HepG2 (cell line): Measurements from ENCODE around the gene RRBP1. TPM values are rescaled to one million over a fixed set of nuclear protein-coding genes. Genes with fewer than 3 reads are reported as not detected.

Experiments used
- ATAC-seq: fragments of 200-7000 bp; cut with Tn5 transposase; 3 replicates; pipeline ENCODE4 v1.9.1; 2020; ENCODE audit warnings: mild to moderate bottlenecking, moderate library complexity
- BruUV-seq: library from RNA; stranded (reverse); fragments of 400-500 nt; replicated peaks from 2 replicates; lab custom pipeline; 2021; lab: Mats Ljungman, UMichigan
- CTCF ChIA-PET: fragments of 300-600 bp; formaldehyde crosslinking; extraction: SDS; loops from one replicate; lab custom pipeline; 2021; ENCODE audit warnings: low total read pairs, inconsistent platforms, low intra/inter-chr PET ratio; lab: Yijun Ruan, JAX
- POLR2A ChIA-PET: fragments of 350-600 bp; sonication (Branson Sonifier 250); formaldehyde crosslinking; loops from one replicate; lab custom pipeline; 2020; ENCODE audit warnings: antibody characterized with exemption, inconsistent platforms; lab: Yijun Ruan, JAX
- DNase-seq: peaks from one replicate; pipeline ENCODE4 v3.0.0-alpha.2; 2015; ENCODE audit warnings: low spot score
- FAIRE-seq: peaks from 3 replicates; lab custom pipeline; 2011; peaks lifted over from hg19 to GRCh38; lab: Jason Lieb, UNC
- H2AFZ ChIP-seq: one replicate; pipeline ENCODE4 v1.6.1; 2011; ENCODE audit warnings: low read length, inconsistent platforms
- H3K27ac ChIP-seq: fragments of 300-600 bp; 3 replicates; pipeline ENCODE4 v1.8.0; 2011; ENCODE audit warnings: mixed run types, mild to moderate bottlenecking, mixed read lengths, low read length, inconsistent platforms; ENCODE audit not compliant: insufficient read depth; ENCODE audit errors: extremely low read length
- H3K27me3 ChIP-seq, 2 experiments: fragments of 200-600 bp in 1 of 2; 2 replicates in 1 of 2; 3 replicates in 1 of 2; pipeline versions ENCODE4 v1.6.0 to v1.8.0; 2011; ENCODE audit warnings: low read length in 2 of 2, mild to moderate bottlenecking in 2 of 2, moderate library complexity in 2 of 2, inconsistent platforms in 1 of 2; ENCODE audit not compliant: insufficient read depth in 2 of 2, control insufficient read depth in 1 of 2
- H3K36me3 ChIP-seq, 2 experiments: fragments of 200-600 bp in 1 of 2; replicated peaks in 1 of 2; 2 replicates in 1 of 2; 3 replicates in 1 of 2; pipeline versions ENCODE4 v1.5.1 to v1.8.0; 2011; ENCODE audit warnings: low read length in 2 of 2, inconsistent platforms in 1 of 2; ENCODE audit not compliant: insufficient read depth in 2 of 2, control insufficient read depth in 1 of 2
- H3K4me1 ChIP-seq: 2 replicates; pipeline ENCODE4 v1.5.1; 2012; ENCODE audit warnings: low read length, inconsistent platforms; ENCODE audit not compliant: insufficient read depth
- H3K4me2 ChIP-seq: 2 replicates; pipeline ENCODE4 v1.6.0; 2011; ENCODE audit warnings: low read depth, low read length, inconsistent platforms
- H3K4me3 ChIP-seq, 3 experiments: fragments of 200-600 bp in 1 of 3; sonication (generic), shearing (Covaris generic) in 1 of 3; replicated peaks in 1 of 3; 2 replicates each; pipeline ENCODE4 v1.5.1; 2011 to 2016; ENCODE audit warnings: low read length in 3 of 3, inconsistent platforms in 2 of 3, low read depth in 2 of 3, mild to moderate bottlenecking in 2 of 3, control low read depth in 1 of 3, mixed read lengths in 1 of 3; ENCODE audit not compliant: insufficient read depth in 1 of 3
- H3K79me2 ChIP-seq: one replicate; pipeline ENCODE4 v1.6.1; 2011; ENCODE audit warnings: low read length, inconsistent platforms; ENCODE audit not compliant: insufficient read depth
- H3K9ac ChIP-seq: 2 replicates; pipeline ENCODE4 v1.6.0; 2011; ENCODE audit warnings: mild to moderate bottlenecking, low read depth, low read length, inconsistent platforms; ENCODE audit not compliant: insufficient read depth
- H3K9me3 ChIP-seq: 2 replicates; pipeline ENCODE4 v1.5.1; 2012; ENCODE audit warnings: mild to moderate bottlenecking, low read length
- H4K20me1 ChIP-seq: 2 replicates; pipeline ENCODE4 v1.6.0; 2011; ENCODE audit warnings: inconsistent platforms, mild to moderate bottlenecking, low read length, moderate library complexity; ENCODE audit not compliant: insufficient read depth
- AGO2 ChIP-seq: fragments of 200-400 bp; formaldehyde crosslinking; optimal IDR thresholded peaks from 2 replicates; pipeline ENCODE3; 2017; ENCODE audit warnings: mild to moderate bottlenecking, low read depth, low read length, moderate library complexity
- CAMTA2 ChIP-seq: sonication (generic); formaldehyde crosslinking; IDR thresholded peaks from 2 replicates; pipeline ENCODE4 v1.4.0; 2020; ENCODE audit warnings: mild to moderate bottlenecking, missing genetic modification reagents, borderline replicate concordance
- DR1 ChIP-seq: sonication (generic); formaldehyde crosslinking; IDR thresholded peaks from 2 replicates; pipeline ENCODE4 v1.8.0; 2021; ENCODE audit warnings: mild to moderate bottlenecking, missing genetic modification reagents, inconsistent platforms
- EEA1 ChIP-seq: sonication (generic); formaldehyde crosslinking; IDR thresholded peaks from 2 replicates; pipeline ENCODE4 v1.5.1; 2020; ENCODE audit warnings: mild to moderate bottlenecking, missing genetic modification reagents, borderline replicate concordance
- HNF4G ChIP-seq, 2 experiments: sonication (generic) in 1 of 2; formaldehyde crosslinking in 1 of 2; IDR thresholded peaks; 2 replicates each; pipeline versions ENCODE4 v1.4.0 to v1.6.1; 2011 to 2020; ENCODE audit warnings: borderline replicate concordance in 2 of 2, low read depth in 2 of 2, mild to moderate bottlenecking in 2 of 2, low read length in 1 of 2, missing genetic modification reagents in 1 of 2, moderate library complexity in 1 of 2
- KLF16 ChIP-seq, 2 experiments: sonication (generic) in 1 of 2; formaldehyde crosslinking in 1 of 2; IDR thresholded peaks; 2 replicates each; pipeline versions ENCODE4 v1.6.1 to v1.8.0; 2016 to 2023; ENCODE audit warnings: missing genetic modification reagents in 2 of 2, missing compliant biosample characterization in 1 of 2
- KLF6 ChIP-seq: IDR thresholded peaks from 2 replicates; pipeline ENCODE4 v1.8.0; 2016; ENCODE audit warnings: missing biosample characterization, missing genetic modification reagents
- MAFF ChIP-seq: IDR thresholded peaks from 2 replicates; pipeline ENCODE4 v1.6.1; 2011; ENCODE audit warnings: low read depth, low read length, improper control_type of control experiment
- MATR3 ChIP-seq: sonication (generic); formaldehyde crosslinking; IDR thresholded peaks from 2 replicates; pipeline ENCODE4 v1.4.0; 2020; ENCODE audit warnings: missing genetic modification reagents
- PITX1 ChIP-seq: sonication (generic); formaldehyde crosslinking; IDR thresholded peaks from 2 replicates; pipeline ENCODE4 v1.5.1; 2020; ENCODE audit warnings: mild to moderate bottlenecking, missing genetic modification reagents
- RBM22 ChIP-seq: fragments of 200-400 bp; formaldehyde crosslinking; optimal IDR thresholded peaks from 2 replicates; pipeline ENCODE3; 2017; ENCODE audit warnings: mild to moderate bottlenecking, low read length, moderate library complexity
- REL ChIP-seq: sonication (generic); formaldehyde crosslinking; conservative IDR thresholded peaks from 2 replicates; pipeline ENCODE4 v1.8.0; 2022; ENCODE audit warnings: mild to moderate bottlenecking, missing genetic modification reagents, moderate library complexity
- RXRB ChIP-seq: IDR thresholded peaks from 2 replicates; pipeline ENCODE4 v1.6.1; 2016; ENCODE audit warnings: borderline replicate concordance, missing genetic modification reagents, missing compliant biosample characterization
- SKI ChIP-seq: fragments of 450-650 bp; IDR thresholded peaks from one replicate; pipeline ENCODE4 v1.6.1; 2018; ENCODE audit warnings: mild to moderate bottlenecking; ENCODE audit not compliant: partially characterized antibody
- SMARCC2 ChIP-seq: fragments of 450-650 bp; IDR thresholded peaks from 2 replicates; pipeline ENCODE4 v1.6.1; 2017; ENCODE audit warnings: antibody characterized with exemption, mild to moderate bottlenecking
- SRSF1 ChIP-seq: fragments of 200-400 bp; formaldehyde crosslinking; optimal IDR thresholded peaks from 2 replicates; pipeline ENCODE3; 2017; ENCODE audit warnings: mild to moderate bottlenecking, low read depth, low read length, moderate library complexity
- TFE3 ChIP-seq: IDR thresholded peaks from 2 replicates; pipeline ENCODE4 v1.6.1; 2016
- YY1 ChIP-seq: IDR thresholded peaks from 2 replicates; pipeline ENCODE4 v1.6.1; 2011; ENCODE audit warnings: low read length, low read depth, moderate library complexity, mild to moderate bottlenecking; ENCODE audit not compliant: insufficient read depth, insufficient replicate concordance
- ZNF274 ChIP-seq: sonication (generic); formaldehyde crosslinking; IDR thresholded peaks from 2 replicates; pipeline ENCODE4 v1.5.1; 2020; ENCODE audit warnings: mild to moderate bottlenecking, missing genetic modification reagents
- ZNF557 ChIP-seq: sonication (generic); formaldehyde crosslinking; IDR thresholded peaks from 2 replicates; pipeline ENCODE4 v1.4.0; 2020; ENCODE audit warnings: missing genetic modification reagents
- WGBS: methylation state at CpG from one replicate; pipeline ENCODE4 v1.1.6; 2017; ENCODE audit warnings: low lambda C conversion rate; 5-methylcytosine and 5-hydroxymethylcytosine counted together
- in situ Hi-C: cut with HindIII; loops from 2 replicates; pipeline ENCODE4 v1.10.0; 2017; ENCODE audit warnings: low pct_unique_long_range_greater_than_20kb; ENCODE audit not compliant: extremely low pct_ligation_motif_present
- intact Hi-C: fragments of 100-400 bp; cut with micrococcal nuclease; formaldehyde crosslinking; loops from one replicate; pipeline ENCODE4 v1.10.0; 2022; ENCODE audit not compliant: unreplicated experiment
- polyA plus RNA-seq, 8 experiments: library from polyadenylated mRNA; depleted of rRNA in 3 of 8; stranded (reverse) in 7 of 8; unstranded in 1 of 8; fragments of >200 nt; fragmentation: Illumina TruSeq in 4 of 8; extraction: Trizol in 4 of 8; gene quantifications; 2 replicates each; pipeline versions ENCODE4 v1.2.1 to v1.2.3, GENCODE V29; 2011 to 2016; ENCODE audit warnings: low read depth in 4 of 8, missing spikeins in 1 of 8, mixed read lengths in 1 of 8; ENCODE audit not compliant: insufficient read depth in 1 of 8
- total RNA-seq, 5 experiments: library from RNA; depleted of rRNA; stranded (reverse); fragments of >200 nt; fragmentation: Illumina TruSeq; extraction: Trizol; gene quantifications; 2 replicates each; pipeline ENCODE4 v1.2.3, GENCODE V29; 2016; ENCODE audit warnings: low read depth in 1 of 5
- TF ChIP-seq, protein P1 (sequence below): sonication (generic); formaldehyde crosslinking; IDR thresholded peaks from 2 replicates; pipeline ENCODE4 v1.4.0; 2020; ENCODE audit warnings: missing genetic modification reagents, borderline replicate concordance

The RRBP1 gene
- total and polyA plus RNA-seq, 2 of the 13 experiments (the other 11 are each of a cell fraction or from before 2014, with no cell fraction given) = 150 to 222 TPM

DNA sequence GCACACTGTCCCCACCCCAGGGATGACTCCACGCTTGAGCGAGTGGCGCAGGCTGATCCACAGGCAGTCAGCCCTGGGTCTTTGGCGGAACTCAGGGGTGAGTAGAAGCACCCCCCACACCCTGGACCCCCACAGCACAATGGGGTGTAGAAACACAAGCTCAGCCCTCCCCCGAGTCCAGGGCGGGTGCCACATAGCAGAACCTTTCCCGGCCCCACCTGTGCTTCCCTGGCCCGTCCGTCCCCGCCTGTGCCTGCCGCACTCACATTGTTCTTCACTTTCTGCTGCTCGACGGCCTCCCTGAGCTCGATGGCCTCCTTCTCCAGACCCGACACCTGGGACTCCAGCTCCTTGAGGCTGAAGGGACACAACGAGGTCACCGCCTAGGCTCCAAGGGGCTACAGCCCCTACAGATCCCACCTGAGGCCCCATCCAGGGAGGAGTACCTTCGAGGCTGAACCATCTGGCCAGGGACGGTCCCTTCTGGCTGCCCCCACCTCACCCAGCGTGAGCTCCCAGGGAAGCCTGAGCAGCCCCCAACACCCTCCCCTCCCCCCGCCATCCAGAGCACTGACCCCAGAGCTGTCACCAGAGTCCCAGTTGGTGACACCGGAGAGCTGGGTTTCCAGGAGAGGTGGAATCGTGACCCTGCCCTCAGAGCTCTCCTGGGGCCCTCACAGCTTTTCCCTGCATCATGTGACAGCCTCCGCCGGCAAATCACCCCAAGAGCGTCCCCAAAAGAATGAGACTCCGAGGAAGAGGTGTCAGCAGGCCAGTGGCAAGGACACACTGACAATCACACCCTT, 56.6 kb downstream of the RRBP1 start:
- H3K9ac ChIP-seq = no peak overlapping the region
- CTCF ChIA-PET = no interaction called here
- no peaks in the 10 kb centered on the region for H3K79me2 ChIP-seq
- no peak overlapping the region for H3K4me2 ChIP-seq
- FAIRE-seq (no peak), DNase-seq (no peak), ATAC-seq (no peak)
- in situ Hi-C loops (no loop called here), intact Hi-C loops (no loop called here)
- H3K4me3 ChIP-seq = no peak overlapping the region
- H3K27me3 ChIP-seq = no peaks in the 10 kb centered on the region
- no peaks in the 10 kb centered on the region for H3K4me1 ChIP-seq
- peaks cover 27% of the 10 kb centered on the region; the same call in 1 of the 2 replicates for H4K20me1 ChIP-seq
- H3K9me3 ChIP-seq = no peaks in the 10 kb centered on the region
- no peak overlapping the region for H3K27ac ChIP-seq
- no TSS peak for BruUV-seq
- peaks cover 95 to 98% of the 10 kb centered on the region in 2 experiments for H3K36me3 ChIP-seq
- POLR2A ChIA-PET = interaction anchor here (1.3 kb wide), 1 partner anchor 11 kb away, joined by 3 read pairs; no protein-coding TSS in a partner anchor
- H2AFZ ChIP-seq = no peak overlapping the region
- WGBS = 97% methylated on average over 27 of the region's 27 CpGs
- TF ChIP-seq TFE3 (CRISPR knock-in tag) (no peak), MATR3 (CRISPR knock-in tag) (no peak), YY1 (no peak), REL (no peak), SMARCC2 (no peak), RBM22 (peak; percentile 34), AGO2 (peak; percentile 92), CAMTA2 (CRISPR knock-in tag) (no peak), EEA1 (0 out of 2 replicates have a peak, but pooled peaks have one; percentile 11), PITX1 (CRISPR knock-in tag) (peak; percentile 16; the same call in 1 of the 2 replicates), RXRB (CRISPR knock-in tag) (no peak), KLF6 (no peak), ZNF274 (CRISPR knock-in tag) (no peak), HNF4G (IDR thresholded peaks at IDR 0.05; ENCODE audit: borderline replicate concordance, low read depth, low read length) (no peak), HNF4G (CRISPR knock-in tag; IDR thresholded peaks at IDR 0.05; ENCODE audit: borderline replicate concordance, low read depth) (no peak), ZNF557 (CRISPR knock-in tag) (no peak), KLF16 (CRISPR knock-in tag; IDR thresholded peaks at IDR 0.05) (no peak), DR1 (CRISPR knock-in tag) (0 out of 2 replicates have a peak, but pooled peaks have one; percentile 20), SKI (no peak), MAFF (no peak), SRSF1 (no peak)
- TF ChIP-seq, protein P1, sequence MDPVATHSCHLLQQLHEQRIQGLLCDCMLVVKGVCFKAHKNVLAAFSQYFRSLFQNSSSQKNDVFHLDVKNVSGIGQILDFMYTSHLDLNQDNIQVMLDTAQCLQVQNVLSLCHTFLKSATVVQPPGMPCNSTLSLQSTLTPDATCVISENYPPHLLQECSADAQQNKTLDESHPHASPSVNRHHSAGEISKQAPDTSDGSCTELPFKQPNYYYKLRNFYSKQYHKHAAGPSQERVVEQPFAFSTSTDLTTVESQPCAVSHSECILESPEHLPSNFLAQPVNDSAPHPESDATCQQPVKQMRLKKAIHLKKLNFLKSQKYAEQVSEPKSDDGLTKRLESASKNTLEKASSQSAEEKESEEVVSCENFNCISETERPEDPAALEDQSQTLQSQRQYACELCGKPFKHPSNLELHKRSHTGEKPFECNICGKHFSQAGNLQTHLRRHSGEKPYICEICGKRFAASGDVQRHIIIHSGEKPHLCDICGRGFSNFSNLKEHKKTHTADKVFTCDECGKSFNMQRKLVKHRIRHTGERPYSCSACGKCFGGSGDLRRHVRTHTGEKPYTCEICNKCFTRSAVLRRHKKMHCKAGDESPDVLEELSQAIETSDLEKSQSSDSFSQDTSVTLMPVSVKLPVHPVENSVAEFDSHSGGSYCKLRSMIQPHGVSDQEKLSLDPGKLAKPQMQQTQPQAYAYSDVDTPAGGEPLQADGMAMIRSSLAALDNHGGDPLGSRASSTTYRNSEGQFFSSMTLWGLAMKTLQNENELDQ (CRISPR knock-in tag) = no peak
